Testis (tissue), 3 donors: ENCODE measurements around the gene NCS1. TPM values are rescaled to one million over a fixed set of nuclear protein-coding genes. Genes with fewer than 3 reads are reported as not detected.

ENCODE experiments used
- DNase-seq: peaks from one replicate; pipeline ENCODE4 v3.0.0-alpha.2; 2019
- H3K27ac ChIP-seq, 2 donors: fragments of 200-600 bp; sonication (generic); one replicate each; pipeline ENCODE4 v1.5.1; 2019
- H3K27me3 ChIP-seq: fragments of 200-600 bp; sonication (generic); one replicate; pipeline ENCODE4 v1.5.1; 2019
- H3K36me3 ChIP-seq: fragments of 200-600 bp; sonication (generic); one replicate; pipeline ENCODE4 v1.5.1; 2017; ENCODE audit warnings: low read depth; ENCODE audit errors: missing control alignments
- H3K4me1 ChIP-seq: fragments of 200-600 bp; sonication (generic); one replicate; pipeline ENCODE4 v1.5.1; 2019
- H3K4me3 ChIP-seq, 2 donors: fragments of 200-600 bp; sonication (generic); one replicate each; pipeline ENCODE4 v1.5.1; 2017 to 2019
- H3K9me3 ChIP-seq: fragments of 200-600 bp; sonication (generic); one replicate; pipeline ENCODE4 v1.5.1; 2017
- POLR2A ChIP-seq: fragments of 450-650 bp; IDR thresholded peaks from one replicate; pipeline ENCODE4 v1.6.1; 2017; ENCODE audit warnings: antibody characterized with exemption, mild to moderate bottlenecking, moderate library complexity
- WGBS, 2 donors: methylation state at CpG; one replicate each; pipeline ENCODE4 v1.1.5; 2018; 5-methylcytosine and 5-hydroxymethylcytosine counted together
- intact Hi-C: fragments of 100-400 bp; cut with DNase I; formaldehyde crosslinking; loops from one replicate; pipeline ENCODE4 v1.15.1; 2023; ENCODE audit warnings: low total_unique reads
- polyA plus RNA-seq: library from polyadenylated mRNA; stranded (reverse); fragments of 350-450 nt; fragmentation: Illumina TruSeq; extraction: RNeasy Lipid Tissue Mini Kit (QIAGEN cat#74804); gene quantifications from one replicate; pipeline ENCODE4 v1.2.3, GENCODE V29; 2014; ENCODE audit warnings: low read depth, low replicate concordance; ENCODE audit not compliant: insufficient read depth
- total RNA-seq, 2 donors: library from RNA; depleted of rRNA; stranded (reverse); fragments of >200 nt; gene quantifications; one replicate each; pipeline ENCODE4 v1.2.3, GENCODE V29; 2016
- TF ChIP-seq, protein P1 (sequence below), 3 experiments: fragments of 450-650 bp in 2 of 3; fragments of 200-600 bp in 1 of 3; sonication (generic) in 1 of 3; IDR thresholded peaks; one replicate each; pipeline ENCODE4 v1.5.1; 2016 to 2019; ENCODE audit warnings: antibody characterized with exemption in 3 of 3, mild to moderate bottlenecking in 2 of 3, moderate library complexity in 1 of 3

NCS1 gene
- total and polyA plus RNA-seq, 3 donors from 2014 or later, result 5.2 to 13.0 (median 5.2) TPM

DNA sequence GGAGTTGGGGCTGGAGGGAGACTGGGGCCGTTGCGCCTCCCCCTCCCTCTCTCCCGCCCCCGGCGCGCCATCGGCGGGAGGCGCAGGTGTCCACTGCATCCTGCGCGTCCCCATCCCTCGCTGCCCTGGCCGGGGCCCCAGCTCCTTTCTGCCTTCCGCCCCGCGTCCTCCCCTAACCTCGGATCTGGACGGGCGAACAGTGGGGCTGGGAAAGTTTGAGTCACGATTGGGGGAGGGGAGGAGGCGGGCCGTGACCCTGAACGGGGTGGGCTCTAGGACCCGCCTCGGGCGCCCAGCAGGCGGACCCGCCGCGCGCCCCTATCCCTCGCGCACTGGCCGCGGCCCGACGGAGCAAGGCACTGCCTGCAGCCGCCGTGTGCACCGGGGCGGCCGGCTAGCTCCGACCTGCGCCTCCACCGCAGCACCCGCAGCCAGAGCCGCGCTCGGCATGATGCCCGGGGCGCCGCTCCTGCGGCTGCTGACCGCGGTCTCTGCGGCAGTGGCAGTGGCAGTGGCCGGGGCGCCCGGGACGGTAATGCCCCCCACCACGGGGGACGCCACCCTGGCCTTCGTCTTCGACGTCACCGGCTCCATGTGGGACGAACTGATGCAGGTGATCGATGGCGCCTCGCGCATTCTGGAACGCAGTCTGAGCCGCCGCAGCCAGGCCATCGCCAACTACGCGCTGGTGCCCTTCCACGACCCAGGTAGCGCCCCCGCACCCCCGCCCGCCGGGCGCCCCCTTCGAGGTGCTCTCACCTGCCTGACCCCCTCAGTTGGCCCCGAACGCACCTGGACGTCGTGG lies 93.4 kb downstream of the NCS1 start, which contains the start of gene HMCN2:
TSS of gene HMCN2 (plus strand) at position 330 of the 805 bp plus-strand sequence. CDS start at position 449, 119 bp downstream.
- TF ChIP-seq, protein P1, sequence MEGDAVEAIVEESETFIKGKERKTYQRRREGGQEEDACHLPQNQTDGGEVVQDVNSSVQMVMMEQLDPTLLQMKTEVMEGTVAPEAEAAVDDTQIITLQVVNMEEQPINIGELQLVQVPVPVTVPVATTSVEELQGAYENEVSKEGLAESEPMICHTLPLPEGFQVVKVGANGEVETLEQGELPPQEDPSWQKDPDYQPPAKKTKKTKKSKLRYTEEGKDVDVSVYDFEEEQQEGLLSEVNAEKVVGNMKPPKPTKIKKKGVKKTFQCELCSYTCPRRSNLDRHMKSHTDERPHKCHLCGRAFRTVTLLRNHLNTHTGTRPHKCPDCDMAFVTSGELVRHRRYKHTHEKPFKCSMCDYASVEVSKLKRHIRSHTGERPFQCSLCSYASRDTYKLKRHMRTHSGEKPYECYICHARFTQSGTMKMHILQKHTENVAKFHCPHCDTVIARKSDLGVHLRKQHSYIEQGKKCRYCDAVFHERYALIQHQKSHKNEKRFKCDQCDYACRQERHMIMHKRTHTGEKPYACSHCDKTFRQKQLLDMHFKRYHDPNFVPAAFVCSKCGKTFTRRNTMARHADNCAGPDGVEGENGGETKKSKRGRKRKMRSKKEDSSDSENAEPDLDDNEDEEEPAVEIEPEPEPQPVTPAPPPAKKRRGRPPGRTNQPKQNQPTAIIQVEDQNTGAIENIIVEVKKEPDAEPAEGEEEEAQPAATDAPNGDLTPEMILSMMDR (IDR thresholded peaks at IDR 0.05), result no peak
- TF ChIP-seq POLR2A, result no peak
- no peaks in the 10 kb centered on the region for H3K4me1 ChIP-seq
- H3K36me3 ChIP-seq, result no peaks in the 10 kb centered on the region
- no peaks in the 10 kb centered on the region for H3K9me3 ChIP-seq
- DNase-seq, result no peak
- WGBS, 2 donors, result 1% methylated on average over 66 of the region's 89 CpGs; no CpG with 5 or more reads in 1 of the 2 donors
- H3K27me3 ChIP-seq, result no peaks in the 10 kb centered on the region
- no peak within 1 kb of the TSS for H3K27ac ChIP-seq
- intact Hi-C loops, result no loop called here
- peak within 1 kb of the TSS in 1 of 2 donors; percentile 48 for H3K4me3 ChIP-seq

DNA sequence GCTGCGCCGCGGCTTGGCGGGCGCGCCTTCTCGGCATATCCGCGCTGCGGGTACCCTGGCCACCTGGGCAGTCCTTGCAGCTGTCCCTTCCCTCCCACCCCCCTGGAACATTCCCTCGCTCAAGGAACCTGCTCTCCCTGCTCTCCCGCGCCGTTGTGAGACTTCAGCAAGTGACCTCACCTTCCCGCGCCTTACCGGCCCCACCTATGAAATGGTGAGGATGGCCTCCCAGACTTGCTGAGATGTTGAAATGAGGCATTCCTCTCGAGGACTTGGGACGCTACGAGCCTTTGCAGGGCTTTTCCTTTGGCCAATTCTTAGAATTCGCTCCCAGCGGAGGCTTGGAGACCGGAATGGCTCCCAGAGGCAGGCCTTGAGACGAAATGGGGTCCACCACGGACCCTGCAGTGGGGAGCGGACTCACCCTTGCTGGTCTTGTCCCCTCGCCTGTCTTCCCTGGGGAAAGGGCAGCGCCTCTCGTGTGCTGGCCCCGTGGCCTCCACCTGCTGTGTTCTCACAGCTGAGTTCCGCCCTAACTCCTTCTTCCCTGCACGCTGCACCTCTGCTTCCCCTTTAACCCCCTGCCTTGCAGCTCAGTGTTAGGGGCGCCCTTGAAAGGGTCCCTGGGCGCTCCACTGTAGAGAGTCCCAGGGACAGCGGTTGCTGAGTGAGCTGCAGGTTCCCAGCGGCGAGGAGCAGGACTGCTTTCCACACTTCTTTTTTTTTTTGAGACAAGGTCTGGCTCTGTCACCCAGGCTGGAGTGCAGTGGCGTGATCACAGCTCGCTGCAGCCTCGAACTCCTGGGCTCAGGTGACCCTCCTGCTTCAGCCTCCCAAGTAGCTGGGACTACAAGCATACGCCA lies 94.3 kb downstream of the NCS1 start:
- TF ChIP-seq, protein P1 (IDR thresholded peaks at IDR 0.05), result no peak
- no peak for TF ChIP-seq POLR2A
- Histone ChIP-seq H3K4me3 (peak overlapping the region in 1 of 2 donors; percentile 48), H3K27ac (no peak overlapping the region), H3K36me3 (no peaks in the 10 kb centered on the region), H3K4me1 (no peaks in the 10 kb centered on the region), H3K27me3 (no peaks in the 10 kb centered on the region), H3K9me3 (no peaks in the 10 kb centered on the region)
- 17 to 21% methylated on average over 27 to 38 of the region's 41 CpGs for WGBS, 2 donors
- DNase-seq, result no peak
- intact Hi-C loops, result no loop called here

DNA sequence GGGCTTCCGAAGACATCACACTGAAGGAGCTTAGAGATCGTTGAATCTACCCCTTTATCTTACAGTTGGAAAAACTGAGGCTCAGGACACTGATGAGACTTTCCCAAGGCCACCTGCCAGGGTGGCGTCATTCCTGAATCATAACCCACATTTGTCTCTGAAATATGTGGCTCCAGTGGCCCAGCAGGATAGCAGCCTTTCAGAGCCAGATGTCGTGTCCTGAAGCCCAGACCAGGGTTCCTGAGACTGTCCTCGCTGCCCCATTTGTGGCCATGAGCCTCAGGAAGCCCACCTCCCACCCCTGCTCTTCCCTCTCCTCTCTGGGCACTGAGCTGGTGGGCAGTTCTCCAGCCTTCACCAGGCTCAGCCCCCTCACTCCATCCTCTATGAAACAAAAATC lies 95.7 kb downstream of the NCS1 start:
- no peaks in the 10 kb centered on the region for H3K27me3 ChIP-seq

DNA sequence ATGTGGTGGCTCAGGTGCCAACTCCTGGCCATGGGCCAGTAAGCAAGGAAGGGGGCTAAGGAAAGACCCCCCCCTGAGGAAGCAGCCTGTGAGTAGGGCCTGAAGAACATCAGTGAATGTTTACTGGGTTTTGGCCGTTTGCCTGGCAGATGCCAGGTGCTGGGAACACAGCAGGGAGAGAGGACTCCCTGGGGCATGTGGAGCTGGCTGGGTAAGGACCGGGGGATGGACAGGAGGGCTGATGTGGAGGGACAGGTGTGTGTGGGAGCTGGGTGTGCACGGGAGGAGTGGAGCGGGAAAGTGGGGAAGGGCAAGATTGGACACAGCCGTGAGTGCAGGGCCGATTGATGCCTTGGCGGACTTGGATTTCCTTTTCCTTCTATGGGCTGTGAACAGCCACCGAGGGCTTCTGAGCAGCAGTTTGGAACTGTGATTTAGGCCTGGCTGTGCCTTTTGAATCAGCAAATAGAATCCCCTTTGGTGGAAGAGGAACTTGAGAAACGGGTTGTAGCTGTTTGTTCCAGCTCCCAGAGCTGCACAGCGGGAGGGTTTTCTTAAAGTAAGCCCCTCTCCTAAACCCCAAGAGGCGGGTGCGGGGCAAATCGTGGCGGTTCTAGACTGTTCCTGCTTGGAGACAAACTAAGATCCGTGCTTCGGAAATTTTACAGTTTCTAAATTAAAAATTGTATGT lies 96.5 kb downstream of the NCS1 start:
- 68 to 81% methylated on average over 15 to 16 of the region's 16 CpGs for WGBS, 2 donors

More for the DNA sequence above, 95.7 kb downstream of the NCS1 start:
- Histone ChIP-seq H3K36me3 (no peaks in the 10 kb centered on the region), H3K27ac (no peak overlapping the region), H3K4me3 (no peak overlapping the region), H3K9me3 (no peaks in the 10 kb centered on the region), H3K4me1 (no peaks in the 10 kb centered on the region)
- 86 to 90% methylated on average over 5 of the region's 5 CpGs for WGBS, 2 donors
- TF ChIP-seq, protein P1 (IDR thresholded peaks at IDR 0.05), result no peak
- no peak for TF ChIP-seq POLR2A
- intact Hi-C loops, result no loop called here
- no peak for DNase-seq

More for the DNA sequence above, 96.5 kb downstream of the NCS1 start:
- Histone ChIP-seq H3K27me3 (no peaks in the 10 kb centered on the region), H3K4me3 (no peak overlapping the region), H3K9me3 (no peaks in the 10 kb centered on the region), H3K27ac (no peak overlapping the region), H3K36me3 (no peaks in the 10 kb centered on the region), H3K4me1 (no peaks in the 10 kb centered on the region)
- DNase-seq, result no peak
- intact Hi-C loops, result no loop called here
- TF ChIP-seq, protein P1 (IDR thresholded peaks at IDR 0.05), result no peak
- TF ChIP-seq POLR2A, result no peak
